Endodermal cell (in vitro differentiated cells): ENCODE data around the gene GCN1. TPM values are rescaled to one million over a fixed set of nuclear protein-coding genes. Genes with fewer than 3 reads are reported as not detected.

Experiments used
- DNase-seq: peaks from one replicate; pipeline ENCODE4 v3.0.0-alpha.2; 2017
- H3K27ac ChIP-seq: 2 replicates; pipeline ENCODE4 v1.5.1; 2013; ENCODE audit warnings: mild to moderate bottlenecking, low read depth, low read length, moderate library complexity
- H3K27me3 ChIP-seq: 2 replicates; pipeline ENCODE4 v1.6.1; 2013; ENCODE audit warnings: mild to moderate bottlenecking, low read length, moderate library complexity; ENCODE audit not compliant: insufficient read depth, control insufficient read depth, poor library complexity, severe bottlenecking
- H3K36me3 ChIP-seq: 2 replicates; pipeline ENCODE4 v1.7.0; 2013; ENCODE audit warnings: mild to moderate bottlenecking, low read length, moderate library complexity; ENCODE audit not compliant: control insufficient read depth, insufficient read depth
- H3K4me1 ChIP-seq: one replicate; pipeline ENCODE4 v1.7.0; 2013; ENCODE audit warnings: low read length; ENCODE audit not compliant: control insufficient read depth, insufficient read depth
- H3K4me3 ChIP-seq: 2 replicates; pipeline ENCODE4 v1.5.1; 2013; ENCODE audit warnings: mild to moderate bottlenecking, low read length, moderate library complexity
- H3K9ac ChIP-seq: 2 replicates; pipeline ENCODE4 v1.6.1; 2013; ENCODE audit warnings: mild to moderate bottlenecking, low read length, moderate library complexity; ENCODE audit not compliant: poor library complexity, severe bottlenecking; ENCODE audit errors: extremely low read depth
- H3K9me3 ChIP-seq: 2 replicates; pipeline ENCODE4 v1.6.1; 2013; ENCODE audit warnings: mild to moderate bottlenecking, low read length, moderate library complexity; ENCODE audit not compliant: control insufficient read depth
- H3K27ac Mint-ChIP-seq: 2 replicates; pipeline ENCODE4 v1.8.0; 2020; ENCODE audit warnings: mixed read lengths
- H3K27me3 Mint-ChIP-seq: 2 replicates; pipeline ENCODE4 v1.8.0; 2021; ENCODE audit warnings: mild to moderate bottlenecking, mixed read lengths; ENCODE audit not compliant: insufficient read depth
- H3K36me3 Mint-ChIP-seq: 2 replicates; pipeline ENCODE4 v1.8.0; 2020; ENCODE audit warnings: low read depth, mixed read lengths
- H3K4me1 Mint-ChIP-seq: 2 replicates; pipeline ENCODE4 v1.8.0; 2020; ENCODE audit warnings: mixed read lengths
- H3K4me3 Mint-ChIP-seq: 2 replicates; pipeline ENCODE4 v1.8.0; 2020; ENCODE audit warnings: mild to moderate bottlenecking, moderate library complexity, mixed read lengths
- H3K9me3 Mint-ChIP-seq: 2 replicates; pipeline ENCODE4 v1.8.0; 2020; ENCODE audit warnings: mild to moderate bottlenecking, mixed read lengths
- CTCF ChIP-seq: fragments of 200-600 bp; sonication (generic); conservative IDR thresholded peaks from 2 replicates; pipeline ENCODE4 v1.5.0; 2021; ENCODE audit warnings: antibody characterized with exemption, mild to moderate bottlenecking
- WGBS, 2 experiments: methylation state at CpG; one replicate each; pipeline versions ENCODE4 v1.1.5 to v1.1.7; 2013; ENCODE audit warnings: missing lambda C conversion rate in 2 of 2, mixed read lengths in 1 of 2; ENCODE audit not compliant: insufficient coverage in 1 of 2, insufficient read length in 1 of 2; 5-methylcytosine and 5-hydroxymethylcytosine counted together
- total RNA-seq, 2 donors: library from RNA; stranded (reverse); fragmentation: NEBNext Ultra II Directional in 1 of 2; extraction: Animal tissue kit (Norgen Biotek cat#: 25700) in 1 of 2; gene quantifications; 2 replicates in 1 of 2; 3 replicates in 1 of 2; pipeline ENCODE4 v1.2.1, GENCODE V29; 2021

GCN1 gene
- total RNA-seq, 2 donors from 2014 or later: 133 to 143 TPM

- Mint-ChIP-seq H3K4me3 (no peak overlapping the region), H3K27ac (peak overlapping the region; percentile 84), H3K36me3 (peaks cover 55% of the 10 kb centered on the region), H3K27me3 (no peaks in the 10 kb centered on the region), H3K9me3 (no peaks in the 10 kb centered on the region), H3K4me1 (peaks cover 31% of the 10 kb centered on the region)
- H3K4me3 ChIP-seq: no peak overlapping the region
- 93 to 94% methylated on average over 12 to 19 of the region's 19 CpGs for WGBS, 2 experiments
- no peak overlapping the region for H3K9ac ChIP-seq
- H3K9me3 ChIP-seq: no peaks in the 10 kb centered on the region
- no peak for DNase-seq
- no peaks in the 10 kb centered on the region for H3K27me3 ChIP-seq
- peaks cover 57% of the 10 kb centered on the region for H3K36me3 ChIP-seq
- H3K4me1 ChIP-seq: peaks cover 39% of the 10 kb centered on the region
- H3K27ac ChIP-seq: no peak overlapping the region
- TF ChIP-seq CTCF: no peak
Measured at GRCh38 chr12:120223458-120224303, 29.2 kb upstream of the GCN1 start.

- 95 to 97% methylated on average over 6 to 12 of the region's 12 CpGs for WGBS, 2 experiments
- Mint-ChIP-seq H3K27me3 (no peaks in the 10 kb centered on the region), H3K36me3 (peaks cover 60% of the 10 kb centered on the region), H3K27ac (no peak overlapping the region), H3K4me3 (no peak overlapping the region), H3K9me3 (no peaks in the 10 kb centered on the region), H3K4me1 (peaks cover 18% of the 10 kb centered on the region)
- H3K27me3 ChIP-seq: no peaks in the 10 kb centered on the region
- peaks cover 27% of the 10 kb centered on the region for H3K4me1 ChIP-seq
- H3K9me3 ChIP-seq: no peaks in the 10 kb centered on the region
- no peak overlapping the region for H3K9ac ChIP-seq
- no peak for TF ChIP-seq CTCF
- peaks cover 66% of the 10 kb centered on the region for H3K36me3 ChIP-seq
- no peak for DNase-seq
- H3K27ac ChIP-seq: no peak overlapping the region
- H3K4me3 ChIP-seq: no peak overlapping the region
Measured at GRCh38 chr12:120222288-120222832, 27.8 kb upstream of the GCN1 start.

GRCh38 chr12:120221576-120221900 is 27.0 kb upstream of the GCN1 start:
- TF ChIP-seq CTCF: no peak
- H3K27me3 Mint-ChIP-seq: no peaks in the 10 kb centered on the region
- Histone ChIP-seq H3K4me3 (no peak overlapping the region), H3K27me3 (no peaks in the 10 kb centered on the region), H3K9ac (no peak overlapping the region), H3K27ac (peak overlapping the region; percentile 62), H3K9me3 (no peaks in the 10 kb centered on the region), H3K36me3 (peaks cover 66% of the 10 kb centered on the region), H3K4me1 (peaks cover 20% of the 10 kb centered on the region)
- no peak for DNase-seq
- peaks cover 57% of the 10 kb centered on the region for H3K36me3 Mint-ChIP-seq
- WGBS, 2 experiments: 96 to 100% methylated on average over 6 to 13 of the region's 13 CpGs
- H3K27ac Mint-ChIP-seq: no peak overlapping the region
- H3K4me1 Mint-ChIP-seq: peaks cover 16% of the 10 kb centered on the region
- no peaks in the 10 kb centered on the region for H3K9me3 Mint-ChIP-seq
- H3K4me3 Mint-ChIP-seq: no peak overlapping the region
